Measurements from ENCODE around the gene MRPL30. TPM values are rescaled to one million over a fixed set of nuclear protein-coding genes. Genes with fewer than 3 reads are reported as not detected.
A peak's percentile ranks its signal among the peaks of the same experiment; 100 is the strongest.
"Not testable (repeated sequence)": the region's sequence is repeated elsewhere in the genome, so short reads cannot be mapped to it uniquely, and the experiment has no call there.

MRPL30 gene
- total RNA-seq, 1 donor from 2014 or later, result 110 TPM

DNA sequence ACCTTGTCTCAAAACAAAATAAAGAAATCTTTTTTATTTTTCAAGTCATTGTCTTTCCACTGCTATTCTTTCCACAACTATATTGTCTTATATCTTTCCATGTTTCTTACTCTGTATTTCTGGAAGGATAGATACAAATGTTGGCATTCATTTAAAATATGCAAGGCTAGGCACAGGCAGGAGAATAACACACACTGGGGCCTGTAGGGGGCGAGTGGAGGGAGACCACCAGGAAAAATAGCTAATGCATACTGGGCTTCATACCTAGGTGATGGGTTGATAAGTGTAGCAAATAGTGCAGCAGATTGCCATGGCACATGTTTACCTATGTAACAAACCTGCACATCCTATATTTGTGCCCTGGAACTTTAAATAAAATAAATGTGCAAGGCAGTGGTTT, 9.6 kb downstream of the MRPL30 start:
- Histone ChIP-seq H3F3A (ENCODE audit: low read depth) (no peaks in the 10 kb centered on the region), H3K4me2 (no peak overlapping the region), H2AFZ (replicated peaks) (no peak overlapping the region), H3K4me3 (no peak overlapping the region), H4K20me1 (ENCODE audit: low read depth) (peaks cover 10% of the 10 kb centered on the region), H3K36me3 (peaks cover 18% of the 10 kb centered on the region), H3K27ac (no peak overlapping the region), H3K27me3 (no peaks in the 10 kb centered on the region), H3K9ac (no peak overlapping the region), H3K4me1 (no peaks in the 10 kb centered on the region), H3K79me2 (ENCODE audit: low read depth) (peaks cover 61% of the 10 kb centered on the region), H3K9me3 (ENCODE audit: low read depth) (no peaks in the 10 kb centered on the region)
- no peaks in the 10 kb centered on the region for H3K27me3 Mint-ChIP-seq (ENCODE audit: insufficient read depth, low read depth)
- no peaks in the 10 kb centered on the region for H3K4me1 Mint-ChIP-seq
- no peaks in the 10 kb centered on the region for H3K9me3 Mint-ChIP-seq
- peaks cover 28% of the 10 kb centered on the region for H3K36me3 Mint-ChIP-seq
- no peak overlapping the region for H3K27ac Mint-ChIP-seq
- H3K4me3 Mint-ChIP-seq, result no peak overlapping the region
- no peak for TF ChIP-seq EZH2phosphoT487 (IDR thresholded peaks at IDR 0.05)
- TF ChIP-seq, protein P1, sequence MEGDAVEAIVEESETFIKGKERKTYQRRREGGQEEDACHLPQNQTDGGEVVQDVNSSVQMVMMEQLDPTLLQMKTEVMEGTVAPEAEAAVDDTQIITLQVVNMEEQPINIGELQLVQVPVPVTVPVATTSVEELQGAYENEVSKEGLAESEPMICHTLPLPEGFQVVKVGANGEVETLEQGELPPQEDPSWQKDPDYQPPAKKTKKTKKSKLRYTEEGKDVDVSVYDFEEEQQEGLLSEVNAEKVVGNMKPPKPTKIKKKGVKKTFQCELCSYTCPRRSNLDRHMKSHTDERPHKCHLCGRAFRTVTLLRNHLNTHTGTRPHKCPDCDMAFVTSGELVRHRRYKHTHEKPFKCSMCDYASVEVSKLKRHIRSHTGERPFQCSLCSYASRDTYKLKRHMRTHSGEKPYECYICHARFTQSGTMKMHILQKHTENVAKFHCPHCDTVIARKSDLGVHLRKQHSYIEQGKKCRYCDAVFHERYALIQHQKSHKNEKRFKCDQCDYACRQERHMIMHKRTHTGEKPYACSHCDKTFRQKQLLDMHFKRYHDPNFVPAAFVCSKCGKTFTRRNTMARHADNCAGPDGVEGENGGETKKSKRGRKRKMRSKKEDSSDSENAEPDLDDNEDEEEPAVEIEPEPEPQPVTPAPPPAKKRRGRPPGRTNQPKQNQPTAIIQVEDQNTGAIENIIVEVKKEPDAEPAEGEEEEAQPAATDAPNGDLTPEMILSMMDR (IDR thresholded peaks at IDR 0.05), result peak; percentile 24
- DNase-seq (ENCODE audit: low spot score), result no peak

DNA sequence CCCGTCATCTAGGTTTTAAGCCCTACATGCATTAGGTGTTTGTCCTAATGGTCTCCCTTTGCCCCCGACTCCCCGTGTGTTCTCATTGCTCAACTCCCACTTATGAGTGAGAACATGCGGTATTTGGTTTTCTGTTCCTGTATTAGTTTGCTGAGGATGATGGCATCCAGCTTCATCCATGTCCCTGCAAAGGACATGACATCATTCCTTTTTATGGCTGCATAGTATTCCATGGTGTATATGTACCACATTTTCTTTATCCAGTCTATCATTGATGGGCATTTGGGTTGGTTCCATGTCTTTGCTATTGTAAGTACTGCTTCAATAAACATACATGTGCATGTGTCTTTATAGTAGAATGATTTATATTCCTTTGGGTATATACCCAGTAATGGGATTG, 11.4 kb downstream of the MRPL30 start:
- H4K20me1 ChIP-seq (ENCODE audit: low read depth); H3K4me1 Mint-ChIP-seq; H3K4me2 ChIP-seq; H3K4me1 ChIP-seq; H3K9me3 Mint-ChIP-seq; H3F3A ChIP-seq (ENCODE audit: low read depth); H3K27ac ChIP-seq; H3K27me3 Mint-ChIP-seq (ENCODE audit: insufficient read depth, low read depth); H3K27ac Mint-ChIP-seq; H3K4me3 Mint-ChIP-seq; H3K9me3 ChIP-seq (ENCODE audit: low read depth); H2AFZ ChIP-seq (replicated peaks); H3K4me3 ChIP-seq; H3K9ac ChIP-seq; H3K27me3 ChIP-seq; DNase-seq (ENCODE audit: low spot score): not testable (repeated sequence)
- H3K36me3 Mint-ChIP-seq, result peaks cover 34% of the 10 kb centered on the region
- Histone ChIP-seq H3K79me2 (ENCODE audit: low read depth) (peaks cover 43% of the 10 kb centered on the region), H3K36me3 (peaks cover 19% of the 10 kb centered on the region)

DNA sequence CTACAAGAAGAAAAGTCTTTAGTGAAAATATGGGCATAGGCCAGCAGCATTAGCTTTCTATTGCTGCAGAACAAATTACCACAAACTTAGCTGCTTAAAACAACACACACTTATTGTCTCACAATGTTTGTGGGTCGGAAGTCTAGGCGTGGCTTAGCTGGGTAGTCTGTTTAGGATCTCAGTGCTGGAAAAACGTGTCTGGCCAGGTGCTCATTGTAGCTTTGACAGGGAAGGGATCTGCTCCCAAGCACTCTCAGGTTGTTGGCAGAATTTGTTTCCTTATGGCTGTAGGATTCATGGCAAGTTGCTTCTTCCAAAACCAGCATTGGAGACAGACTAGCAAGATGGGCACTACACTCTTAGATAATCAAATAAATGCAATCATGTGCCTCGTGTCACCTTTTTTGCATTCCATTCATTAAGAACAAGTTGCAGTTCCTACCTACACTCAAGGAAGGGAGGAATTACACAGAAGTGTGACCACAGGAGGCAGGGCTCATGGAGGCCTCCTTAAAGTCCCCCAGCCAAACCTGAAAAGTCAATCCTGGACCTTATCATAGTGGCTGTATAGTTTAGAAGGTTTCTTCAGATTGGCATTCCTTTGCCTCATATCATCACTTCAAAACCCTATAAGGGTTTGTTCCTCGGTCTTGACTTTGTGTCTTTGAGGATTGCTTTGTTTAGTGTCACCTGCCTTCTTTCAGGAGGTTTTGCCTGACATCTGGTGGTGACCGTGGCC, 17.3 kb downstream of the MRPL30 start:
- Histone ChIP-seq H2AFZ (replicated peaks) (no peak overlapping the region), H3K4me1 (no peaks in the 10 kb centered on the region), H3K4me3 (no peak overlapping the region), H4K20me1 (ENCODE audit: low read depth) (no peaks in the 10 kb centered on the region), H3K9ac (no peak overlapping the region), H3K36me3 (peaks cover 11% of the 10 kb centered on the region), H3K79me2 (ENCODE audit: low read depth) (peaks cover 10% of the 10 kb centered on the region), H3K9me3 (ENCODE audit: low read depth) (no peaks in the 10 kb centered on the region), H3K27me3 (no peaks in the 10 kb centered on the region), H3K27ac (no peak overlapping the region), H3K4me2 (no peak overlapping the region), H3F3A (ENCODE audit: low read depth) (no peaks in the 10 kb centered on the region)
- TF ChIP-seq, protein P1 (IDR thresholded peaks at IDR 0.05), result no peak
- TF ChIP-seq EZH2 (IDR thresholded peaks at IDR 0.05) (no peak), EZH2phosphoT487 (IDR thresholded peaks at IDR 0.05) (no peak)
- H3K27ac Mint-ChIP-seq, result no peak overlapping the region
- no peaks in the 10 kb centered on the region for H3K4me1 Mint-ChIP-seq
- H3K27me3 Mint-ChIP-seq (ENCODE audit: insufficient read depth, low read depth), result peaks cover 2% of the 10 kb centered on the region
- no peak overlapping the region for H3K4me3 Mint-ChIP-seq
- DNase-seq (ENCODE audit: low spot score), result no peak
- peaks cover 16% of the 10 kb centered on the region for H3K36me3 Mint-ChIP-seq
- no peaks in the 10 kb centered on the region for H3K9me3 Mint-ChIP-seq

DNA sequence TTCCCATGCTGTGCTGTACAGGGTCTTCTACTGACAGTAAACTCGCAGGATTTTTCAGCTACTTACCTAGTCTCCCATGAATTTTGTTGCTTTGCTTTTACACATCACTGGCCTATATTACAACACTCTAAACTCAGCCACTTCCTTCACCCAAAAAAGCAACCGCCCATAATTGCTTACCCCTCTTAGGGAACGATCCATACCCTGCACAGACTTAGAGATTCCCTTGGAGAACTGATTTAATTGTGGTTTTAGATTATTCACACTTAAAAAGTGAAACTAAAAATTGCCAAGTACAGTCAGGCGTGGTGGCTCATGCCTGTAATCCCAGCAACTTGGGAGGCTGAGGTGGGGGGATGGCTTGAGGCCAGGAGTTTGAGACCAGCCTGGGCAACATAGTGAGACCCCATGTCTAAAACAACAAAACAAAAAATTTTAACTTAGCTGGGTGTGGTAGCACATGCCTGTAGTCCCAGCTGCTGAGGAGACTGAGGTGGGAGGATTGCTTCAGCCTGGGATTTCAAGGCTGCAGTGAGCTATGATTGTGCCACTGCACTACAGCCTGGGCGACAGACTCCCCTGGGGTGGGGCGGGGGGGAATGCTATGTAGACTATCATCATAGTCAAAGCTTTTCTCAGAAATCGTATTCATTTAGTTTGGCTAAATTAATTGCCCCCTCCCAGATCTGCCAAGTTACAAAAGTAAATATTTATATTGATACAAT, 19.3 kb downstream of the MRPL30 start:
- no peak overlapping the region for H3K4me3 Mint-ChIP-seq

More for the DNA sequence above, 19.3 kb downstream of the MRPL30 start:
- peaks cover 16% of the 10 kb centered on the region for H3K36me3 Mint-ChIP-seq
- no peaks in the 10 kb centered on the region for H3K4me1 ChIP-seq
- H3K4me1 Mint-ChIP-seq, result no peaks in the 10 kb centered on the region
- H3K36me3 ChIP-seq, result peaks cover 4% of the 10 kb centered on the region
- no peak for DNase-seq (ENCODE audit: low spot score)
- H3K4me2 ChIP-seq, result no peak overlapping the region
- H2AFZ ChIP-seq (replicated peaks), result no peak overlapping the region
- H3K9me3 ChIP-seq (ENCODE audit: low read depth), result no peaks in the 10 kb centered on the region
- H3K27ac Mint-ChIP-seq, result no peak overlapping the region
- H3K9ac ChIP-seq, result no peak overlapping the region
- peaks cover 2% of the 10 kb centered on the region for H3K27me3 Mint-ChIP-seq (ENCODE audit: insufficient read depth, low read depth)
- H4K20me1 ChIP-seq (ENCODE audit: low read depth), result no peaks in the 10 kb centered on the region
- no peak overlapping the region for H3K27ac ChIP-seq
- H3K79me2 ChIP-seq (ENCODE audit: low read depth), result no peaks in the 10 kb centered on the region
- H3K27me3 ChIP-seq, result no peaks in the 10 kb centered on the region
- peaks cover 3% of the 10 kb centered on the region for H3K9me3 Mint-ChIP-seq
- H3K4me3 ChIP-seq, result no peak overlapping the region
- H3F3A ChIP-seq (ENCODE audit: low read depth), result no peaks in the 10 kb centered on the region
- TF ChIP-seq EZH2phosphoT487 (IDR thresholded peaks at IDR 0.05), result no peak
- TF ChIP-seq, protein P1 (IDR thresholded peaks at IDR 0.05), result no peak
- no peak for TF ChIP-seq EZH2 (IDR thresholded peaks at IDR 0.05)

Data from neural progenitor cell (in vitro differentiated cells).